SK-N-SH (cell line): ENCODE measurements around the gene STK38. TPM values are rescaled to one million over a fixed set of nuclear protein-coding genes. Genes with fewer than 3 reads are reported as not detected.

Experiments
- CTCF ChIA-PET: fragments of 300-600, 350-600 bp; formaldehyde crosslinking; extraction: SDS; loops from one replicate; lab custom pipeline; 2021; lab: Yijun Ruan, JAX
- POLR2A ChIA-PET: fragments of 350-600 bp; sonication (Branson Sonifier 250); formaldehyde crosslinking; extraction: SDS; loops from one replicate; lab custom pipeline; 2020; ENCODE audit warnings: antibody characterized with exemption, inconsistent platforms; lab: Yijun Ruan, JAX
- DNase-seq: peaks from one replicate; pipeline ENCODE4 v3.0.0; 2012
- H2AFZ ChIP-seq: fragments of 200-600 bp; sonication (generic); 2 replicates; pipeline ENCODE4 v1.8.1; 2016; ENCODE audit warnings: antibody characterized with exemption, mild to moderate bottlenecking, low read depth
- H3F3A ChIP-seq: fragments of 200-600 bp; sonication (generic); replicated peaks from 2 replicates; pipeline ENCODE3; 2016; ENCODE audit warnings: antibody characterized with exemption, mild to moderate bottlenecking; ENCODE audit not compliant: insufficient read depth
- H3K27ac ChIP-seq, 2 experiments: fragments of 200-500 bp in 1 of 2; fragments of 200-600 bp in 1 of 2; sonication (Bioruptor generic) in 1 of 2; sonication (generic), shearing (Covaris generic) in 1 of 2; 2 replicates each; pipeline versions ENCODE4 v1.5.1 to v1.6.1; 2014 to 2016; ENCODE audit warnings: low read depth in 2 of 2, inconsistent platforms in 1 of 2, low read length in 1 of 2, mild to moderate bottlenecking in 1 of 2, mixed read lengths in 1 of 2
- H3K27me3 ChIP-seq: fragments of 200-600 bp; sonication (generic), shearing (Covaris generic); 2 replicates; pipeline ENCODE4 v1.6.1; 2016; ENCODE audit warnings: mixed run types; ENCODE audit not compliant: insufficient read depth
- H3K36me3 ChIP-seq, 2 experiments: fragments of 200-500 bp in 1 of 2; fragments of 200-600 bp in 1 of 2; sonication (Bioruptor generic) in 1 of 2; sonication (generic) in 1 of 2; replicated peaks in 1 of 2; 2 replicates each; pipeline versions ENCODE3 to v1.5.1; 2014 to 2016; ENCODE audit warnings: low read length in 1 of 2, mild to moderate bottlenecking in 1 of 2; ENCODE audit not compliant: insufficient read depth in 2 of 2, control insufficient read depth in 1 of 2
- H3K4me1 ChIP-seq, 2 experiments: fragments of 200-500 bp in 1 of 2; fragments of 200-600 bp in 1 of 2; sonication (Bioruptor generic) in 1 of 2; sonication (generic), shearing (Covaris generic) in 1 of 2; 2 replicates each; pipeline versions ENCODE4 v1.5.1 to v1.6.1; 2014 to 2016; ENCODE audit warnings: low read depth in 1 of 2, low read length in 1 of 2, mixed run types in 1 of 2; ENCODE audit not compliant: insufficient read depth in 2 of 2, control insufficient read depth in 1 of 2
- H3K4me2 ChIP-seq: fragments of 200-600 bp; sonication (generic), shearing (Covaris generic); 2 replicates; pipeline ENCODE4 v1.6.1; 2017; ENCODE audit warnings: mixed run types
- H3K4me3 ChIP-seq, 2 experiments: fragments of 200-500 bp in 1 of 2; fragments of 200-600 bp in 1 of 2; sonication (Bioruptor generic) in 1 of 2; sonication (generic), shearing (Covaris generic) in 1 of 2; 2 replicates each; pipeline versions ENCODE4 v1.5.1 to v1.8.1; 2014 to 2016; ENCODE audit warnings: low read depth in 2 of 2, inconsistent platforms in 1 of 2, low read length in 1 of 2, mild to moderate bottlenecking in 1 of 2, mixed read lengths in 1 of 2, moderate library complexity in 1 of 2
- H3K79me2 ChIP-seq: fragments of 200-600 bp; sonication (generic); 2 replicates; pipeline ENCODE4 v1.8.1; 2017; ENCODE audit warnings: mild to moderate bottlenecking; ENCODE audit not compliant: insufficient read depth
- H3K9ac ChIP-seq: fragments of 200-600 bp; sonication (generic); 2 replicates; pipeline ENCODE4 v1.6.1; 2017; ENCODE audit warnings: mixed run types
- H3K9me2 ChIP-seq: fragments of 200-600 bp; sonication (generic); 2 replicates; pipeline ENCODE4 v1.6.1; 2017; ENCODE audit warnings: mixed run types
- H3K9me3 ChIP-seq: fragments of 200-600 bp; sonication (generic); 2 replicates; pipeline ENCODE4 v1.6.1; 2017; ENCODE audit warnings: mixed run types, mild to moderate bottlenecking, moderate library complexity
- H4K20me1 ChIP-seq: fragments of 200-600 bp; sonication (generic); 2 replicates; pipeline ENCODE4 v1.6.1; 2017; ENCODE audit warnings: mild to moderate bottlenecking, mixed run types; ENCODE audit not compliant: insufficient read depth
- CHD2 ChIP-seq: fragments of 150-350 bp; IDR thresholded peaks from 2 replicates; pipeline ENCODE4 v1.6.1; 2018; ENCODE audit warnings: low read length; ENCODE audit not compliant: partially characterized antibody
- FOSL2 ChIP-seq: IDR thresholded peaks from 2 replicates; pipeline ENCODE4 v1.4.0; 2012; ENCODE audit warnings: low read depth, mild to moderate bottlenecking, moderate library complexity, borderline replicate concordance
- FOXJ3 ChIP-seq: sonication (generic); formaldehyde crosslinking; IDR thresholded peaks from 2 replicates; pipeline ENCODE4 v1.5.1; 2020; ENCODE audit warnings: mild to moderate bottlenecking, missing genetic modification reagents
- GABPA ChIP-seq: IDR thresholded peaks from 2 replicates; pipeline ENCODE4 v1.4.0; 2012; ENCODE audit warnings: low read depth, mild to moderate bottlenecking
- IRF3 ChIP-seq: fragments of 150-350 bp; IDR thresholded peaks from 2 replicates; pipeline ENCODE4 v1.6.1; 2016; ENCODE audit warnings: mild to moderate bottlenecking, low read depth, low read length
- MXI1 ChIP-seq: IDR thresholded peaks from 2 replicates; pipeline ENCODE4 v1.6.1; 2012; ENCODE audit warnings: mild to moderate bottlenecking, low read depth, low read length, improper control_type of control experiment
- NFIC ChIP-seq: IDR thresholded peaks from 2 replicates; pipeline ENCODE4 v1.4.0; 2012; ENCODE audit warnings: borderline replicate concordance
- NRF1 ChIP-seq: IDR thresholded peaks from 2 replicates; pipeline ENCODE4 v1.6.1; 2012; ENCODE audit warnings: low read depth, mild to moderate bottlenecking, low read length
- PBX3 ChIP-seq: IDR thresholded peaks from 2 replicates; pipeline ENCODE4; 2012
- POLR2AphosphoS5 ChIP-seq: IDR thresholded peaks from 2 replicates; pipeline ENCODE4 v1.6.1; 2012; ENCODE audit warnings: low read depth, low read length
- RAD21 ChIP-seq: IDR thresholded peaks from 2 replicates; pipeline ENCODE4 v1.6.1; 2012; ENCODE audit warnings: mild to moderate bottlenecking, low read length
- REST ChIP-seq: IDR thresholded peaks from 2 replicates; pipeline ENCODE4 v1.6.1; 2012; ENCODE audit warnings: mild to moderate bottlenecking, low read depth, low read length, moderate library complexity
- SIN3A ChIP-seq: IDR thresholded peaks from 2 replicates; pipeline ENCODE4 v1.6.1; 2012; ENCODE audit warnings: low read depth, mild to moderate bottlenecking, low read length, moderate library complexity, borderline replicate concordance
- TCF12 ChIP-seq: IDR thresholded peaks from 2 replicates; pipeline ENCODE4 v1.4.0; 2012
- TEAD4 ChIP-seq: IDR thresholded peaks from 2 replicates; pipeline ENCODE4 v1.4.0; 2012; ENCODE audit warnings: mild to moderate bottlenecking, borderline replicate concordance; ENCODE audit not compliant: insufficient read depth
- USF2 ChIP-seq: fragments of 150-350 bp; IDR thresholded peaks from 2 replicates; pipeline ENCODE4 v1.6.1; 2017; ENCODE audit warnings: antibody characterized with exemption, low read length, low read depth, borderline replicate concordance
- YY1 ChIP-seq: IDR thresholded peaks from 2 replicates; pipeline ENCODE4 v1.4.0; 2012; ENCODE audit warnings: low read depth, mild to moderate bottlenecking
- ZBTB33 ChIP-seq: IDR thresholded peaks from 2 replicates; pipeline ENCODE4 v1.4.0; 2012; ENCODE audit warnings: low read depth, borderline replicate concordance
- WGBS: methylation state at CpG from one replicate; pipeline ENCODE4 v1.1.6; 2017; ENCODE audit warnings: low lambda C conversion rate; 5-methylcytosine and 5-hydroxymethylcytosine counted together
- polyA plus RNA-seq, 3 experiments: library from polyadenylated mRNA; depleted of rRNA; stranded (reverse); fragments of >200 nt; gene quantifications; 2 replicates each; pipeline ENCODE4 v1.2.3, GENCODE V29; 2012

Gene STK38
- polyA plus RNA-seq, 1 of the 3 experiments (the other 2 are of a cell fraction): 10.2 TPM

- 97% methylated on average over 4 of the region's 4 CpGs for WGBS
- no peaks in the 10 kb centered on the region; the same call in 1 of the 2 replicates for H3K79me2 ChIP-seq
- H3K4me1 ChIP-seq: no peaks in the 10 kb centered on the region; a peak in 1 of 4 replicates
- CTCF ChIA-PET: interaction anchor here (1.2 to 1.5 kb wide), 5 partner anchors 11 to 38 kb away, joined by 3 read pairs; no protein-coding TSS in a partner anchor
- H3K27ac ChIP-seq: no peak overlapping the region
- H3K4me2 ChIP-seq: no peak overlapping the region
- POLR2A ChIA-PET: no interaction called here
- H2AFZ ChIP-seq: no peak overlapping the region
- peaks cover 30 to 40% of the 10 kb centered on the region in 2 experiments for H3K36me3 ChIP-seq
- H3K9ac ChIP-seq: no peak overlapping the region
- no peaks in the 10 kb centered on the region for H3K9me2 ChIP-seq
- no peak for DNase-seq
- peaks cover 4% of the 10 kb centered on the region for H3F3A ChIP-seq
- TF ChIP-seq POLR2AphosphoS5 (no peak), YY1 (no peak), REST (no peak), FOXJ3 (CRISPR knock-in tag) (no peak), TCF12 (no peak), SIN3A (no peak), NRF1 (no peak), GABPA (no peak), MXI1 (no peak)
- H3K9me3 ChIP-seq: no peaks in the 10 kb centered on the region
- no peak overlapping the region for H3K4me3 ChIP-seq
- H4K20me1 ChIP-seq: no peaks in the 10 kb centered on the region
- no peaks in the 10 kb centered on the region for H3K27me3 ChIP-seq
Observed at GRCh38 chr6:36489426-36489825, 57.9 kb downstream of the STK38 start.

- no peak overlapping the region for H2AFZ ChIP-seq
- CTCF ChIA-PET: interaction anchor here (0.9 to 1.5 kb wide), 5 partner anchors 11 to 76 kb away, joined by 3 read pairs; no protein-coding TSS in a partner anchor
- H3K36me3 ChIP-seq: peaks cover 37% of the 10 kb centered on the region in 2 experiments
- peaks cover 4% of the 10 kb centered on the region for H3F3A ChIP-seq
- H3K9me3 ChIP-seq: no peaks in the 10 kb centered on the region
- H3K27me3 ChIP-seq: no peaks in the 10 kb centered on the region
- H3K9me2 ChIP-seq: no peaks in the 10 kb centered on the region
- H3K4me1 ChIP-seq: no peaks in the 10 kb centered on the region; a peak in 1 of 4 replicates
- no peaks in the 10 kb centered on the region; the same call in 1 of the 2 replicates for H3K79me2 ChIP-seq
- H3K27ac ChIP-seq: no peak overlapping the region
- H3K4me2 ChIP-seq: no peak overlapping the region
- no peak for DNase-seq
- POLR2A ChIA-PET: interaction anchor here (0.5 to 0.7 kb wide), 2 partner anchors 121 to 147 kb away, joined by 3 read pairs; no protein-coding TSS in a partner anchor
- no peak overlapping the region for H3K9ac ChIP-seq
- no peak overlapping the region for H3K4me3 ChIP-seq
- H4K20me1 ChIP-seq: no peaks in the 10 kb centered on the region
- no peak for TF ChIP-seq ZBTB33
- no peak for TF ChIP-seq CHD2
- no peak for TF ChIP-seq RAD21
- no peak for TF ChIP-seq TCF12
- no peak for TF ChIP-seq IRF3
- TF ChIP-seq USF2: no peak
- no peak for TF ChIP-seq FOSL2
- no peak for TF ChIP-seq PBX3
- TF ChIP-seq TEAD4: no peak
- TF ChIP-seq NFIC: no peak
- TF ChIP-seq NRF1: no peak
Observed at GRCh38 chr6:36488221-36488620, 59.1 kb downstream of the STK38 start.
